ENCODE data around the gene SSR3.
"Not testable (repeated sequence)": the region's sequence is repeated elsewhere in the genome, so short reads cannot be mapped to it uniquely, and the experiment has no call there.

SSR3 gene

GRCh38 chr3:156593814-156594213, 38.9 kb upstream of the SSR3 start:
- Histone ChIP-seq H3K4me1 (ENCODE audit: insufficient read depth, poor library complexity, severe bottlenecking) (no peaks in the 10 kb centered on the region), H3K27ac (ENCODE audit: poor library complexity, severe bottlenecking) (no peak overlapping the region), H3K9me3 (ENCODE audit: severe bottlenecking) (no peaks in the 10 kb centered on the region), H3K27me3 (ENCODE audit: insufficient read depth, poor library complexity, severe bottlenecking) (no peaks in the 10 kb centered on the region), H3K36me3 (ENCODE audit: low read depth) (no peaks in the 10 kb centered on the region), H3K4me3 (ENCODE audit: severe bottlenecking) (no peak overlapping the region)
- no peak for TF ChIP-seq CTCF (IDR thresholded peaks at IDR 0.05; ENCODE audit: poor library complexity, severe bottlenecking)
- DNase-seq (ENCODE audit: low spot score) (no peak), ATAC-seq (ENCODE audit: low read depth) (no peak)

DNA sequence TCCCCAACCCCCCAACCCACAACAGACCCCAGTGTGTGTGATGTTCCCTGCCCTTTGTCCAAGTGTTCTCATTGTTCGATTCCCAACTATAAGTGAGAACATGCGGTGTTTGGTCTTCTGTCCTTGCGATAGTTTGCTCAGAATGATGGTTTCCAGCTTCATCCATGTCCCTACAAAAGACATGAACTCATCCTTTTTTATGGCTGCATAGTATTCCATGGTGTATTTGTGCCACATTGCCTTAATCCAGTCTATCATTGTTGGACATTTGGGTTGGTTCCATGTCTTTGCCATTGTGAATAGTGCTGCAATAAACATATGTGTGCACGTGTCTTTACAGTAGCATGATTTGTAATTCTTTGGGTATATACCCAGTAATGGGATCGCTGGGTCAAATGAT, 34.9 kb upstream of the SSR3 start:
- H3K27me3 ChIP-seq (ENCODE audit: insufficient read depth, poor library complexity, severe bottlenecking); DNase-seq (ENCODE audit: low spot score); H3K4me1 ChIP-seq (ENCODE audit: insufficient read depth, poor library complexity, severe bottlenecking); H3K9me3 ChIP-seq (ENCODE audit: severe bottlenecking); H3K36me3 ChIP-seq (ENCODE audit: low read depth); H3K4me3 ChIP-seq (ENCODE audit: severe bottlenecking); H3K27ac ChIP-seq (ENCODE audit: poor library complexity, severe bottlenecking); ATAC-seq (ENCODE audit: low read depth): not testable (repeated sequence)

DNA sequence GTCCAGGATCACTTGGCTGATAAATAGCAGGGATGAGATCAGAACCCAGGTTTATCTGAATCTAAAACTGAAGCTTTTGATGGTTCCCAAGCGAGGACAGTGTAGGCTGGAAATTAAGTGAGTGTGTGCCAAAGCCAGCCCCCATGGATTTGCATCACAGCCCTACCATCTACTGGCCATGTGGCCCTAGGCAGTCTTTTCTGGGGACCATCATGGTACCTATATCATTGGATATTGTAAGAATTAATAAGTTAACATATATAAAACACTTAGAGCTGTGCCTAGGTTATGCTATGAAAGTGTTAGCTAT, 32.8 kb upstream of the SSR3 start:
- Histone ChIP-seq H3K4me3 (ENCODE audit: severe bottlenecking) (no peak overlapping the region), H3K4me1 (ENCODE audit: insufficient read depth, poor library complexity, severe bottlenecking) (no peaks in the 10 kb centered on the region), H3K27me3 (ENCODE audit: insufficient read depth, poor library complexity, severe bottlenecking) (no peaks in the 10 kb centered on the region), H3K27ac (ENCODE audit: poor library complexity, severe bottlenecking) (no peak overlapping the region), H3K36me3 (ENCODE audit: low read depth) (no peaks in the 10 kb centered on the region), H3K9me3 (ENCODE audit: severe bottlenecking) (no peaks in the 10 kb centered on the region)
- no peak for DNase-seq (ENCODE audit: low spot score)
- no peak for ATAC-seq (ENCODE audit: low read depth)
- TF ChIP-seq CTCF (IDR thresholded peaks at IDR 0.05; ENCODE audit: poor library complexity, severe bottlenecking): no peak

GRCh38 chr3:156586905-156587759, 32.2 kb upstream of the SSR3 start:
- H3K27me3 ChIP-seq (ENCODE audit: insufficient read depth, poor library complexity, severe bottlenecking): no peaks in the 10 kb centered on the region
- no peak overlapping the region for H3K4me3 ChIP-seq (ENCODE audit: severe bottlenecking)
- H3K36me3 ChIP-seq (ENCODE audit: low read depth): no peaks in the 10 kb centered on the region
- no peak for DNase-seq (ENCODE audit: low spot score)
- no peak for TF ChIP-seq CTCF (IDR thresholded peaks at IDR 0.05; ENCODE audit: poor library complexity, severe bottlenecking)
- ATAC-seq (ENCODE audit: low read depth): no peak
- H3K9me3 ChIP-seq (ENCODE audit: severe bottlenecking): no peaks in the 10 kb centered on the region
- H3K4me1 ChIP-seq (ENCODE audit: insufficient read depth, poor library complexity, severe bottlenecking): no peaks in the 10 kb centered on the region
- H3K27ac ChIP-seq (ENCODE audit: poor library complexity, severe bottlenecking): no peak overlapping the region

GRCh38 chr3:156583469-156583868, 28.6 kb upstream of the SSR3 start:
- DNase-seq (ENCODE audit: low spot score): no peak
- Histone ChIP-seq H3K27ac (ENCODE audit: poor library complexity, severe bottlenecking) (no peak overlapping the region), H3K27me3 (ENCODE audit: insufficient read depth, poor library complexity, severe bottlenecking) (no peaks in the 10 kb centered on the region), H3K4me1 (ENCODE audit: insufficient read depth, poor library complexity, severe bottlenecking) (peaks cover 8% of the 10 kb centered on the region), H3K4me3 (ENCODE audit: severe bottlenecking) (no peak overlapping the region), H3K9me3 (ENCODE audit: severe bottlenecking) (no peaks in the 10 kb centered on the region), H3K36me3 (ENCODE audit: low read depth) (no peaks in the 10 kb centered on the region)
- no peak for ATAC-seq (ENCODE audit: low read depth)
- no peak for TF ChIP-seq CTCF (IDR thresholded peaks at IDR 0.05; ENCODE audit: poor library complexity, severe bottlenecking)

All from RWPE2 (cell line).